ENCODE results near the gene ST14. TPM values are rescaled to one million over a fixed set of nuclear protein-coding genes. Genes with fewer than 3 reads are reported as not detected.

ST14 gene
- total RNA-seq, 2 experiments from 2014 or later: not detected

- CTCF ChIA-PET: no interaction called here
- H3K4me3 Mint-ChIP-seq: no peak overlapping the region
- H3K36me3 Mint-ChIP-seq: no peaks in the 10 kb centered on the region
- H3K27ac Mint-ChIP-seq: no peak overlapping the region
- POLR2A ChIA-PET: no interaction called here
- DNase-seq: no peak
- peaks cover 10% of the 10 kb centered on the region for H3K4me1 Mint-ChIP-seq (ENCODE audit: low read depth)
- peaks cover 31% of the 10 kb centered on the region for H3K27me3 Mint-ChIP-seq
- no peaks in the 10 kb centered on the region for H3K9me3 Mint-ChIP-seq
- intact Hi-C loops (cut with micrococcal nuclease): no loop called here
Observed at GRCh38 chr11:130157101-130157500, 2.5 kb upstream of the ST14 start.

DNA sequence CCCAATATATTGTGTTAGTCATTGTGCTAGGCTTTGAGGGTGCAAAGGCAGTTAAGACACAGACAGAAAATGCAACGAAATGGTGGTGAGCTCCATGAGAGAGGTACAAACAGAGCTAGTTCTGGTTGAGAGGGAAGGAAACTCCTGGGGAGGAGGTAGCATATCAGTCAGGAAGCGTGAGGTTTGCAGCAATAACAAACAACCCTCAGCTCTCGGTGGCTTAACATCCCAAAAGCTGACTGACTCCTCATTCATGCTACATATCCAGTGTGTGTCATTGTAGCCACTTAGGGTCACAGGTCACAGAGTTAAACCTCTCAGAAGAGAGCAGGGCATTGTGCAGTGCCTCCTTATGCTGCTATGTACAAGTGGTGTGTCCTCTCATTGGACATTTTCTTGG is 1.7 kb upstream of the ST14 start:
- Mint-ChIP-seq H3K9me3 (no peaks in the 10 kb centered on the region), H3K36me3 (no peaks in the 10 kb centered on the region), H3K4me3 (no peak overlapping the region), H3K27me3 (peaks cover 39% of the 10 kb centered on the region), H3K4me1 (ENCODE audit: low read depth) (peaks cover 10% of the 10 kb centered on the region), H3K27ac (no peak overlapping the region)
- DNase-seq: no peak
- CTCF ChIA-PET: interaction anchor here (1.0 to 1.4 kb wide), 2 partner anchors 12 to 55 kb away, joined by 3 to 6 read pairs; no protein-coding TSS in a partner anchor
- POLR2A ChIA-PET: no interaction called here
- intact Hi-C loops (cut with micrococcal nuclease): no loop called here

- Mint-ChIP-seq H3K36me3 (no peaks in the 10 kb centered on the region), H3K27me3 (peaks cover 46% of the 10 kb centered on the region), H3K4me3 (no peak overlapping the region), H3K4me1 (ENCODE audit: low read depth) (peaks cover 11% of the 10 kb centered on the region), H3K9me3 (no peaks in the 10 kb centered on the region), H3K27ac (no peak overlapping the region)
- POLR2A ChIA-PET: no interaction called here
- DNase-seq: no peak
- intact Hi-C loops (cut with micrococcal nuclease): no loop called here
- CTCF ChIA-PET: no interaction called here
Observed at GRCh38 chr11:130159139-130159538, 443 bp upstream of the ST14 start.

GRCh38 chr11:130160498-130161155 is 1.0 kb downstream of the ST14 start:
- H3K27me3 Mint-ChIP-seq: peaks cover 52% of the 10 kb centered on the region
- CTCF ChIA-PET: no interaction called here
- H3K9me3 Mint-ChIP-seq: no peaks in the 10 kb centered on the region

DNA sequence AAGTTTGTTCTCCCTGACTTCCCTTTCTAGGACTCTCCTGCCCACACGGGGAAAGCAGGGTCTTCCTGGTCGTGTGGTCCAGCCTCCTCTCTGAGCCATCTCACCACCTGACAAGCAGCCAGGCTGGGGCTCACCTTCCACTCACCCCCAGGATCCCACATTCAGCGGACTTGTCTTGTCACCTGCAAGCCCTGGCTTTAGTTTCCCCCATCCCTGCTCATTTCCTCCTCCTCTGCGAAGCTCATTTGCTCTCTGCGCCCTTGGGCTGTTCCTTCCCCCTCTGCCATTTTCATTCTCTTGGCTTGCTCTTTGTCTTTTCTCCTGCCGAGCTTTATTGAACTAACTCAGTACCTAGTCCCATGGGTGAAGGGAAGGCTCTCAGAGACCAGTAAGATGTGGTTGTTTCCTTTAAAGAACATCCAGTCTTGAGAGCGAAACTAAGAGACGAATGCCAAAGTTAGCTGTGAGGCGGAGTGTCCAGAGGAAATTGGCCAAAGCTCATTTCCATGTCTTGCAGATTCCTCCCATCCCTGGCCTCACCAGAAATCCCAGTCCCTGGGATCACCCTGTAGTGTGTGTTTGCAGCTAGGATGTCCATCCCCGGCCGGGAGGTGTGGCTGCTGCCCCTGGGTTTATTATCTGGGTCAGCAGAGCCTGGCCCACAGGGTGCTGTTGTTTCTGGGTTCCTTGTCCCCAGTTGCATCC is 2.0 kb downstream of the ST14 start:
- DNase-seq: no peak
- CTCF ChIA-PET: no interaction called here
- Mint-ChIP-seq H3K27ac (no peak overlapping the region), H3K36me3 (no peaks in the 10 kb centered on the region), H3K4me1 (ENCODE audit: low read depth) (peaks cover 11% of the 10 kb centered on the region), H3K27me3 (peaks cover 57% of the 10 kb centered on the region), H3K9me3 (no peaks in the 10 kb centered on the region), H3K4me3 (no peak overlapping the region)
- intact Hi-C loops (cut with micrococcal nuclease): no loop called here
- POLR2A ChIA-PET: no interaction called here

More at GRCh38 chr11:130160498-130161155, 1.0 kb downstream of the ST14 start:
- Mint-ChIP-seq H3K27ac (no peak overlapping the region), H3K4me3 (no peak overlapping the region), H3K36me3 (no peaks in the 10 kb centered on the region), H3K4me1 (ENCODE audit: low read depth) (peaks cover 11% of the 10 kb centered on the region)
- intact Hi-C loops (cut with micrococcal nuclease): no loop called here
- no peak for DNase-seq
- POLR2A ChIA-PET: no interaction called here

DNA sequence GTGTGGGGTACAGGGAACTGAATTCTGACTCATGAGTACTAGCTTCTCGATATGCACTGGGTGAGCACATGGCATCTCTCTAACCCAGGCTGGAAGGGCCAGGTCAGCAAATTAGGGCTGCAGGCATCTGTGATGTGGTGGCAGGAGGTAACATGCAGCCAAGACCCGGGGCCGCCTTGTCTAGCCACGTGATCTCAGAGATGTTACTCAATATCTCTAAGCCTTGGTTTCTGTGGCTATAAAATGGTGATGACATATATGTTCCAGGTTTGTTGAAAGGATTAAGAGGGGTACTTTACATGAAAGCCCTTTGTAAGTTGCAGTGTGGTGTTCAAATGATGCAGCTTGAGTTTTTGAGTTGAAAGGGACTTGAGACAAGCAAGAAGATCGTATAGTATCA is 3.2 kb downstream of the ST14 start:
- no peak overlapping the region for H3K27ac Mint-ChIP-seq
- CTCF ChIA-PET: no interaction called here

DNA sequence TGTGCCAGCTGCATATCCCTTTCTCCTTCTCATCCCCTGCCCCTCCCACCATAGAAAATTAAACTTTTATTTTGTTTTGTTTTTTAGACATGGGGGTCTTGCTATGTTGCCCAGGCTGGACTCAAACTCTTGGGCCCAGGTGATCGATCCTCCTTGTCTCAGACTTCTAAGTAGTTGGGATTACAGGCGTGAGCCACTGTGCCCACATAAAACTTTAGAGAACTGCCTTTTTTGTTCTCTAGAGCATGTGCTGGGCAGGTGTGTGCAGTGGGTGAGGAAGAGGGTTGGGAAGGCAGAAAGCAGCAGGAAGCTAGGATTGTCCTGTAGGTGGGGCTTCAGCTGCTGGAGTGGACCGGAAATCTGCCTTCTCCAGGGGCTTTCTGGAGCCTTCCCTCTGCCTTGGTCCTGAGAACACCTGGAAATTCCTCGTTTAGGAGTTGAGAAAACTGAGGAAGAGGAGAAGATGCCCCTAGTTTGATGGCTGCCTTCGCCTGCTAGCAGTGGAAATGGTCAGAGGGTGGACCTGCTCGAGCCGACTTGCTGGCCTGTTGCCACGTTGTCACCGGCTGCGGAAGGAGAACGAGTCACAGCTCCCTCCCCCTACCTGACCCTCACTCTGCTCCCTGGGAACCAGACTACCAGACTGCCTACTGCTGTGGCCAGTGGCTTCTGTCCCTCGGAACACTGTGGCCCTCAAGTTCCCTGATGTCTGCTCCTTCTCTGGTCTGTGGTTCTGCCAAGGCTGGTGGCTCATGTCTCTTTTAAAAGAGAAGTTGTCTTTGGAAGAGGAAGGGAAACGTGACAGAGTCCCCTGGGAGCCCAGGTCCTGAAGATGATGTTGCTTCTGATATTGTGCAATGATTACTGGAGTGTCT is 4.0 kb downstream of the ST14 start:
- intact Hi-C loops (cut with micrococcal nuclease): no loop called here
- H3K4me1 Mint-ChIP-seq (ENCODE audit: low read depth): peaks cover 11% of the 10 kb centered on the region
- ChIA-PET POLR2A (no interaction called here), CTCF (no interaction called here)
- no peak overlapping the region for H3K27ac Mint-ChIP-seq
- H3K9me3 Mint-ChIP-seq: no peaks in the 10 kb centered on the region
- H3K36me3 Mint-ChIP-seq: no peaks in the 10 kb centered on the region
- H3K27me3 Mint-ChIP-seq: peaks cover 52% of the 10 kb centered on the region
- no peak overlapping the region for H3K4me3 Mint-ChIP-seq
- no peak for DNase-seq

More for the DNA sequence above, 3.2 kb downstream of the ST14 start:
- H3K4me1 Mint-ChIP-seq (ENCODE audit: low read depth): peaks cover 11% of the 10 kb centered on the region
- POLR2A ChIA-PET: no interaction called here
- H3K27me3 Mint-ChIP-seq: peaks cover 56% of the 10 kb centered on the region
- H3K4me3 Mint-ChIP-seq: no peak overlapping the region
- no peaks in the 10 kb centered on the region for H3K36me3 Mint-ChIP-seq
- no peaks in the 10 kb centered on the region for H3K9me3 Mint-ChIP-seq
- intact Hi-C loops (cut with micrococcal nuclease): no loop called here
- DNase-seq: peak; percentile 25

- H3K9me3 Mint-ChIP-seq: no peaks in the 10 kb centered on the region
- ChIA-PET CTCF (no interaction called here), POLR2A (no interaction called here)
- DNase-seq: no peak
- no peak overlapping the region for H3K4me3 Mint-ChIP-seq
- intact Hi-C loops (cut with micrococcal nuclease): no loop called here
- no peak overlapping the region for H3K27ac Mint-ChIP-seq
- no peaks in the 10 kb centered on the region for H3K36me3 Mint-ChIP-seq
- peaks cover 8% of the 10 kb centered on the region for H3K4me1 Mint-ChIP-seq (ENCODE audit: low read depth)
- H3K27me3 Mint-ChIP-seq: peaks cover 46% of the 10 kb centered on the region
Observed at GRCh38 chr11:130164221-130164570, 4.6 kb downstream of the ST14 start.

- ChIA-PET POLR2A (interaction anchor here (0.6 kb wide), 1 partner anchor 238 kb away, joined by 3 read pairs; no protein-coding TSS in a partner anchor), CTCF (no interaction called here)
- Mint-ChIP-seq H3K27me3 (peaks cover 48% of the 10 kb centered on the region), H3K9me3 (no peaks in the 10 kb centered on the region), H3K36me3 (no peaks in the 10 kb centered on the region), H3K27ac (no peak overlapping the region), H3K4me1 (ENCODE audit: low read depth) (peaks cover 2% of the 10 kb centered on the region), H3K4me3 (no peak overlapping the region)
- no peak for DNase-seq
- intact Hi-C loops (cut with micrococcal nuclease): no loop called here
Observed at GRCh38 chr11:130165601-130166456, 6.2 kb downstream of the ST14 start.

GRCh38 chr11:130166457-130166784 is 6.8 kb downstream of the ST14 start:
- CTCF ChIA-PET: no interaction called here
- intact Hi-C loops (cut with micrococcal nuclease): no loop called here

GRCh38 chr11:130167146-130167545 is 7.6 kb downstream of the ST14 start:
- Mint-ChIP-seq H3K4me3 (no peak overlapping the region), H3K4me1 (ENCODE audit: low read depth) (peaks cover 2% of the 10 kb centered on the region), H3K9me3 (no peaks in the 10 kb centered on the region), H3K36me3 (no peaks in the 10 kb centered on the region), H3K27ac (no peak overlapping the region), H3K27me3 (peaks cover 39% of the 10 kb centered on the region)
- intact Hi-C loops (cut with micrococcal nuclease): no loop called here
- ChIA-PET CTCF (no interaction called here), POLR2A (no interaction called here)
- DNase-seq: no peak

More at GRCh38 chr11:130166457-130166784, 6.8 kb downstream of the ST14 start:
- Mint-ChIP-seq H3K36me3 (no peaks in the 10 kb centered on the region), H3K4me3 (no peak overlapping the region), H3K27ac (no peak overlapping the region), H3K4me1 (ENCODE audit: low read depth) (peaks cover 2% of the 10 kb centered on the region), H3K27me3 (peaks cover 45% of the 10 kb centered on the region), H3K9me3 (no peaks in the 10 kb centered on the region)
- no peak for DNase-seq
- POLR2A ChIA-PET: no interaction called here

DNA sequence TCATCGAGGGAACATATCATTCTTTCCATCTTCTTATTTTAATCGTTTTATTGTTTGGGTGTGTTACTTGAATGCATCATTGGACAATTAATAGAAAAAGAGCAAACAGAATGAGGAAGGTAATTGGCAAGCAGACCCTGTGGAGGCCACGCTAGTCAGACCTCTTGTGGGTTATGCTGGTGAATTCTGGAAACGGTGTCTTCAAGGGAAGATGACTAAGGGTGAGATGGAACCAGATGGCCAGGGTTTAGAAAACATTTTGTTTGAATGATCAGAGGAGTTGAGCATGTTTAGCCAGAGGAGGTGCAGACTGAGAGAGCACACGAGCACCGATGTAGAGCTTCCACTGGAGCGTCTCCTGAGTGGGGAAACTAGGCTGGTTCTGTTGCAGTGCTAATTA is 8.5 kb downstream of the ST14 start:
- no peak overlapping the region for H3K4me3 Mint-ChIP-seq
- POLR2A ChIA-PET: interaction anchor here (0.6 kb wide), 1 partner anchor 262 kb away, joined by 5 read pairs; no protein-coding TSS in a partner anchor
- intact Hi-C loops (cut with micrococcal nuclease): no loop called here
- H3K36me3 Mint-ChIP-seq: no peaks in the 10 kb centered on the region
- no peaks in the 10 kb centered on the region for H3K4me1 Mint-ChIP-seq (ENCODE audit: low read depth)
- H3K9me3 Mint-ChIP-seq: no peaks in the 10 kb centered on the region
- H3K27me3 Mint-ChIP-seq: peaks cover 30% of the 10 kb centered on the region
- no peak for DNase-seq
- no peak overlapping the region for H3K27ac Mint-ChIP-seq
- CTCF ChIA-PET: no interaction called here
